Measurements from ENCODE around the gene CEP83.

DNA sequence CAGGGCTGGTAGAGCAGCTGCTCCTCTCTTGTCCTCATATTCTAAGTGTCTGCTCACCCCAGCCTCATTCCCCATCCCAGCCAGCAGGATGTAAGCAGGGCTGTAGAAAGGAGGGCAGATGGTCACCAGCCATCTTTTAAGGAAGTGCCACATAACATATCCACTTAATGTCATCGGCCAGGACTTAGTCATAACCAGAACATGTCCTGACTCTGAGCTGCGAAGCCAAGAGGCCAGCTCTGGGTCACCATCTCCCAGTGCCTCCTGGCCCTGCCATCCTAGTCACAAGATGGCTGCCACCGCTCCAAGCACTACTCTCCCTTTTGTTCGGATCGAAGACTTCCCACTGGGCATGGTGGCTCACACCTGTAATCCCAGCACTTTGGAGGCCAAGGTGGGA, 187.4 kb downstream of the CEP83 start:
- no peak for TF ChIP-seq POLR2A (conservative IDR thresholded peaks at IDR 0.05)
- no peak for TF ChIP-seq ARID1B (IDR thresholded peaks at IDR 0.05)
- no peak for TF ChIP-seq PRDM10 (IDR thresholded peaks at IDR 0.05; ENCODE audit: partially characterized antibody)
- TF ChIP-seq, protein P1, sequence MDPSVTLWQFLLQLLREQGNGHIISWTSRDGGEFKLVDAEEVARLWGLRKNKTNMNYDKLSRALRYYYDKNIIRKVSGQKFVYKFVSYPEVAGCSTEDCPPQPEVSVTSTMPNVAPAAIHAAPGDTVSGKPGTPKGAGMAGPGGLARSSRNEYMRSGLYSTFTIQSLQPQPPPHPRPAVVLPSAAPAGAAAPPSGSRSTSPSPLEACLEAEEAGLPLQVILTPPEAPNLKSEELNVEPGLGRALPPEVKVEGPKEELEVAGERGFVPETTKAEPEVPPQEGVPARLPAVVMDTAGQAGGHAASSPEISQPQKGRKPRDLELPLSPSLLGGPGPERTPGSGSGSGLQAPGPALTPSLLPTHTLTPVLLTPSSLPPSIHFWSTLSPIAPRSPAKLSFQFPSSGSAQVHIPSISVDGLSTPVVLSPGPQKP (CRISPR knock-in tag; IDR thresholded peaks at IDR 0.05), result no peak
- TF ChIP-seq ARNT (IDR thresholded peaks at IDR 0.05), result no peak
- no peak for TF ChIP-seq NFE2L1 (tag; IDR thresholded peaks at IDR 0.05; ENCODE audit: borderline replicate concordance, low read depth)
- no peak for TF ChIP-seq CTCF (IDR thresholded peaks at IDR 0.05 in 2 of 3, conservative IDR thresholded peaks at IDR 0.05 in 1 of 3; ENCODE audit: insufficient read depth in 2 of 3, low read depth in 1 of 3, low read length in 3 of 3)
- no peak for TF ChIP-seq RBM15 (IDR thresholded peaks at IDR 0.05; ENCODE audit: insufficient read depth, low read length)
- no peak for TF ChIP-seq HDAC8 (tag; IDR thresholded peaks at IDR 0.05)

Data from K562 (cell line).